Neuron (in vitro differentiated cells): ENCODE data around the gene CTSL.

ENCODE experiments used
- H2AFZ ChIP-seq: one replicate; pipeline ENCODE4 v1.6.1; 2013; ENCODE audit warnings: low read depth, mild to moderate bottlenecking, inconsistent platforms, low read length, moderate library complexity
- H3K27me3 ChIP-seq: one replicate; pipeline ENCODE4 v1.6.1; 2013; ENCODE audit warnings: low read length; ENCODE audit not compliant: insufficient read depth
- H3K36me3 ChIP-seq: one replicate; pipeline ENCODE4 v1.6.1; 2013; ENCODE audit warnings: low read length; ENCODE audit not compliant: insufficient read depth
- H3K4me1 ChIP-seq: one replicate; pipeline ENCODE4 v1.6.1; 2013; ENCODE audit warnings: low read length; ENCODE audit not compliant: insufficient read depth
- H3K4me3 ChIP-seq: 2 replicates; pipeline ENCODE4 v1.5.1; 2013; ENCODE audit warnings: mild to moderate bottlenecking, low read length, moderate library complexity
- H3K9me3 ChIP-seq: one replicate; pipeline ENCODE4 v1.6.1; 2013; ENCODE audit warnings: low read length

CTSL gene

DNA sequence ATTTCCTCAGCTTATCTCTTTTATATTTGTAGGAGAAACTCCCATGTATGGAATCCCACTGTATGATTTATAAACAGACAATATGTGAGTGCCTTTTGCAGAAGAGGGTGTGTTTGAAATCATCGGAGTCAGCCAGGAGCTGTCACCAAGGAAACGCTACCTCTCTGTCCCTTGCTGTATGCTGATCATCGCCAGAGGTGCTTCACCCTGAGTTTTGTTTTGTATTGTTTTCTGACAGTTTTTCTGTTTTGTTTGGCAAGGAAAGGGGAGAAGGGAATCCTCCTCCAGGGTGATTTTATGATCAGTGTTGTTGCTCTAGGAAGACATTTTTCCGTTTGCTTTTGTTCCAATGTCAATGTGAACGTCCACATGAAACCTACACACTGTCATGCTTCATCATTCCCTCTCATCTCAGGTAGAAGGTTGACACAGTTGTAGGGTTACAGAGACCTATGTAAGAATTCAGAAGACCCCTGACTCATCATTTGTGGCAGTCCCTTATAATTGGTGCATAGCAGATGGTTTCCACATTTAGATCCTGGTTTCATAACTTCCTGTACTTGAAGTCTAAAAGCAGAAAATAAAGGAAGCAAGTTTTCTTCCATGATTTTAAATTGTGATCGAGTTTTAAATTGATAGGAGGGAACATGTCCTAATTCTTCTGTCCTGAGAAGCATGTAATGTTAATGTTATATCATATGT lies 18.0 kb upstream of the CTSL start:
- Histone ChIP-seq H2AFZ (no peak overlapping the region), H3K36me3 (peaks cover 52% of the 10 kb centered on the region), H3K4me3 (no peak overlapping the region), H3K4me1 (no peaks in the 10 kb centered on the region), H3K27me3 (no peaks in the 10 kb centered on the region), H3K9me3 (peaks cover 2% of the 10 kb centered on the region)

- peaks cover 46% of the 10 kb centered on the region for H3K36me3 ChIP-seq
- H2AFZ ChIP-seq = no peak overlapping the region
- H3K9me3 ChIP-seq = peaks cover 2% of the 10 kb centered on the region
- no peaks in the 10 kb centered on the region for H3K27me3 ChIP-seq
- no peak overlapping the region for H3K4me3 ChIP-seq
- no peaks in the 10 kb centered on the region for H3K4me1 ChIP-seq
Observed at GRCh38 chr9:87708546-87708945, 17.4 kb upstream of the CTSL start.

- Histone ChIP-seq H3K36me3 (peaks cover 40% of the 10 kb centered on the region), H3K4me3 (no peak overlapping the region), H3K4me1 (no peaks in the 10 kb centered on the region), H3K27me3 (no peaks in the 10 kb centered on the region), H2AFZ (no peak overlapping the region), H3K9me3 (peaks cover 2% of the 10 kb centered on the region)
Observed at GRCh38 chr9:87708986-87709728, 16.8 kb upstream of the CTSL start.

DNA sequence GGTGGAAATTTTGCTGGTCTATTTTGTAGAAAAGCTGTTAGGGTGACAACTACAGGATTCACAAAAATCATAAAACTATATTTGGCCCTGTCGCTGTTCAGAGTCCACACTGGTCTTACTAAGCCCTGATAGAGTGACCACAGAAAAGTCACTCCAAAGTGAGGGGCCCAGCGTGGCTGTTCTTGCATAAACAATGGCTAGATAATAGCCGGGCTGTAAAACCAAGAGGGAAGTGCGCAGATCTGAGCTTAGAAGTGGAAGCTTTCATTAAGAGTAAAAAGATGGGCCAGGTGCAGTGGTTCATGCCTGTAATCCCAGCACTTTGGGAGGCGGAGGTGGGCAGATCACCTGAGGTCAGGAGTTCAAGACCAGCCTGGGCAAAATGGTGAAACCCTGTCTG lies 15.5 kb upstream of the CTSL start:
- peaks cover 34% of the 10 kb centered on the region for H3K36me3 ChIP-seq
- no peak overlapping the region for H2AFZ ChIP-seq
- H3K27me3 ChIP-seq = no peaks in the 10 kb centered on the region
- H3K4me3 ChIP-seq = no peak overlapping the region
- no peaks in the 10 kb centered on the region for H3K4me1 ChIP-seq
- peaks cover 2% of the 10 kb centered on the region for H3K9me3 ChIP-seq

DNA sequence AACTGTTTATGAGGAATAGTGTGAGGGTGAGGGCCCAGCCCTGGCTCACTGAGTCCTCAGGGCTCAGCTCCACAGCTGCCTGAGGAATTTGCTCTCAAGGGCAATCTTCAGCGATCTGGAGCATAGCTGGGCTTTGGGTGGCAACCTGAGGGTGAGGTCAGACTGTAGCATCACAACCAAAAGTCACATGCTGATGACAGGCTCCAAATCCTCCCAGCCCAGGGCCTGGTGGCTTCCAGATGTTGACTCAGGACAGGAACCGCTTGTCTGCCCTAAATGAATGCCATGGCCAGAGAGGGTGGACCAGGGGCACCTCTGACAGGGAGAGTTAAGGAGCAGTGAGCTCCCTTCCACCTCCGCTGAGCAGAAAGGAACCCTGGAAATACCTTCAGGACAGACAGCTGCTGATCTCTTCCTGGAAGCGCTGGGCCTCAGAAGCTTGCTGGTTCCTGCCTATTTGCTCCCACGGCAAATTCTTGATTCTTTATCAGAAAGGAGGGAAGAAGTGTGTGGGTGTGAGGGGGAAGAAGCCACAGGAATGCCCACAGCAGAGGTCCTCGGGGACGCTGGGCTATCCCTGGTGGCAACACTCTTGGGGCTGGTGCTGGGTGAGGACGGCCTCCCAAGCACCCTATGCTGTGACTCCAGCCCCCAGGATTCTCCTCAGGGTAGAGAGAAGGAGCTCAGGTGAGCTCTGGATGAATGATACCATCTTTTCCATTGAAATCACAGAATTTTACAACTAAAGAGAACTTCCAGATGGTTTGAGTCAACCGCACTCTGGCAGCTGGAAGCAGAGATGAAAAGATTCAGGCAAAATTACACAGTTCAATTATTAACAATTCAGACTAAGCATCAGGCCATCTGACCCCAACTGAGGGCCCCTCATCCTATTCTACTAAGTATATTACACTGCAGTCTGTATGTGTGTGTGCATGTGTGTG lies 13.8 kb upstream of the CTSL start:
- Histone ChIP-seq H3K36me3 (peaks cover 19% of the 10 kb centered on the region), H3K9me3 (no peaks in the 10 kb centered on the region), H3K4me3 (no peak overlapping the region), H2AFZ (no peak overlapping the region), H3K27me3 (no peaks in the 10 kb centered on the region), H3K4me1 (no peaks in the 10 kb centered on the region)

- no peaks in the 10 kb centered on the region for H3K4me1 ChIP-seq
- H3K27me3 ChIP-seq = no peaks in the 10 kb centered on the region
- no peak overlapping the region for H2AFZ ChIP-seq
- H3K9me3 ChIP-seq = no peaks in the 10 kb centered on the region
- H3K36me3 ChIP-seq = peaks cover 12% of the 10 kb centered on the region
- H3K4me3 ChIP-seq = no peak overlapping the region
Observed at GRCh38 chr9:87712801-87713277, 13.1 kb upstream of the CTSL start.

DNA sequence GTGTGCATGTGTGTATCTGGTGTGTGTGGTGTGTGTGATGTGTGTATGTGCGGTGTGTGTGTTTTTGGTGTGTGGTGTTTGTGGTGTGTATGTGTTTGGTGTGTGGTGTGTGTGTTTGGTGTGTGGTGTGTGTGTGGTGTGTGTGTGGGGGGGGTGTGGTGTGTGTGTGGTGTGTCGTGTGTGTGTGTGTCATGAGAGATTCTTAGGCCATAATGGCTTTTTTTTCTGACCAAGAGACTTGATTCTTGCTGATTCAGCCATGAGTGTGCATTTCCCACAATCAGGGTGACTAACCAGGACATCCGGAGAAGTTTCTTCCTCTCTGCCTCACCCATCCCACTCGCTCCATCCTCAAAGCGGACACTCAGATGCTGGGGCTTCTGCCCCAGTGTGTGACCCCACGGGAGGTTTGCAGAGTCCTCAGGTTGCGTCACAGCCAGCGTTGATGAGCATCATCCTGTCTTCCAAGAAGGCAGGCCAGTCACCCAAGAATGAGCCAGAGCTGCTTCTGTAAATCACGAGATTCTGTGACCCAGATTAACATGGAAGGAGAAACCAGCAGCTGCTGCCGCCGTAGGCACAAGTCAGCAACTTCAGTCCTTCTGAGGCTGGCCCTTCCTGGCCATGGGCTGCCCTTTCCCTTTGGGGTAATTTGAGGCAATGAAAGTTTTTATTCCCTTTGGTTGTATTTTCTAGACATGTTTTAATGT lies 12.5 kb upstream of the CTSL start:
- Histone ChIP-seq H3K4me1 (no peaks in the 10 kb centered on the region), H3K4me3 (no peak overlapping the region), H3K9me3 (no peaks in the 10 kb centered on the region), H3K27me3 (no peaks in the 10 kb centered on the region), H2AFZ (no peak overlapping the region), H3K36me3 (peaks cover 9% of the 10 kb centered on the region)

DNA sequence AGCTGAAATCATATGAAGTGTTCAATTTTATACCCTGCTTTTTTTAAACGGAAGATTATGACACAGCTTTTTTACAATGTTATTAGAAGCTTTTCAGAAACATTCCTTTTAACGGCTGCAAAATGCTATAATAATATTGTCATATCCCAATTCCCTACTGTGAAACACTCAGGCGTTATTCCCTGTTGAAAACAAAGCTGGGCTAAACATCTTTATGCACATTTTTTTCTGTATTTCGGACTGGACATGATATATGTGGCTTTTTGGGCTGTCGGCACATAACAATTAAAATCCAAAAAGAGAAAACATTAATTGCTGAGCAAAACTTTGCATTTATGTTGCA lies 12.0 kb upstream of the CTSL start:
- H3K4me3 ChIP-seq = no peak overlapping the region
- no peak overlapping the region for H2AFZ ChIP-seq
- H3K27me3 ChIP-seq = no peaks in the 10 kb centered on the region
- no peaks in the 10 kb centered on the region for H3K9me3 ChIP-seq
- no peaks in the 10 kb centered on the region for H3K4me1 ChIP-seq
- H3K36me3 ChIP-seq = peaks cover 6% of the 10 kb centered on the region

- H3K27me3 ChIP-seq = no peaks in the 10 kb centered on the region
- no peaks in the 10 kb centered on the region for H3K36me3 ChIP-seq
- H3K4me3 ChIP-seq = no peak overlapping the region
- H3K4me1 ChIP-seq = no peaks in the 10 kb centered on the region
- no peaks in the 10 kb centered on the region for H3K9me3 ChIP-seq
- no peak overlapping the region for H2AFZ ChIP-seq
Observed at GRCh38 chr9:87714819-87715218, 11.1 kb upstream of the CTSL start.

- H3K4me3 ChIP-seq = no peak overlapping the region
- no peaks in the 10 kb centered on the region for H3K36me3 ChIP-seq
- H2AFZ ChIP-seq = no peak overlapping the region
- H3K4me1 ChIP-seq = no peaks in the 10 kb centered on the region
- no peaks in the 10 kb centered on the region for H3K9me3 ChIP-seq
- no peaks in the 10 kb centered on the region for H3K27me3 ChIP-seq
Observed at GRCh38 chr9:87716141-87716540, 9.8 kb upstream of the CTSL start.

- Histone ChIP-seq H3K27me3 (peaks cover 5% of the 10 kb centered on the region), H3K9me3 (no peaks in the 10 kb centered on the region), H3K4me1 (no peaks in the 10 kb centered on the region), H2AFZ (no peak overlapping the region), H3K4me3 (no peak overlapping the region), H3K36me3 (no peaks in the 10 kb centered on the region)
Observed at GRCh38 chr9:87717456-87717855, 8.5 kb upstream of the CTSL start.

- Histone ChIP-seq H3K4me1 (no peaks in the 10 kb centered on the region), H3K4me3 (no peak overlapping the region), H3K27me3 (peaks cover 6% of the 10 kb centered on the region), H3K36me3 (no peaks in the 10 kb centered on the region), H2AFZ (no peak overlapping the region), H3K9me3 (no peaks in the 10 kb centered on the region)
Observed at GRCh38 chr9:87718231-87718630, 7.7 kb upstream of the CTSL start.
